HEK293 (cell line): ENCODE data around the gene LDHD.
A peak's percentile ranks its signal among the peaks of the same experiment; 100 is the strongest.

ENCODE experiments used
- CTCF ChIA-PET: fragments of 350-600 bp; formaldehyde crosslinking; extraction: SDS; loops from one replicate; lab custom pipeline; 2021; ENCODE audit warnings: antibody characterized with exemption; lab: Yijun Ruan, JAX
- POLR2A ChIA-PET: fragments of 300-600 bp; formaldehyde crosslinking; extraction: SDS; loops from one replicate; lab custom pipeline; 2020; ENCODE audit warnings: antibody characterized with exemption, inconsistent platforms; lab: Yijun Ruan, JAX
- H3K27ac ChIP-seq: fragments of 200-500 bp; sonication (Bioruptor generic); 2 replicates; pipeline ENCODE4 v1.5.1; 2014; ENCODE audit warnings: low read depth, low read length, control low read depth, inconsistent platforms; ENCODE audit errors: extremely low read depth
- H3K36me3 ChIP-seq, 2 experiments: fragments of 200-500 bp in 1 of 2; sonication (Bioruptor generic) in 1 of 2; 1 replicate in 1 of 2; 2 replicates in 1 of 2; pipeline ENCODE4 v1.5.1; 2014 to 2017; ENCODE audit warnings: inconsistent platforms in 2 of 2, low read length in 2 of 2; ENCODE audit not compliant: control insufficient read depth in 2 of 2, insufficient read depth in 1 of 2
- H3K4me1 ChIP-seq: fragments of 200-500 bp; sonication (Bioruptor generic); 2 replicates; pipeline ENCODE4 v1.5.1; 2014; ENCODE audit warnings: mild to moderate bottlenecking, low read length, inconsistent platforms; ENCODE audit not compliant: control insufficient read depth, insufficient read depth
- H3K4me3 ChIP-seq: 2 replicates; pipeline ENCODE4 v1.5.1; 2011; ENCODE audit warnings: low read depth, mild to moderate bottlenecking, control low read depth, low read length, moderate library complexity
- H3K9me3 ChIP-seq: fragments of 200-500 bp; sonication (Bioruptor generic); 2 replicates; pipeline ENCODE4 v1.5.1; 2014; ENCODE audit warnings: low read depth, low read length, inconsistent platforms; ENCODE audit not compliant: control insufficient read depth, insufficient read depth
- ATF2 ChIP-seq: fragments of 450-650 bp; formaldehyde crosslinking; IDR thresholded peaks from 2 replicates; pipeline ENCODE4 v1.5.1; 2016; ENCODE audit warnings: missing biosample characterization, missing genetic modification characterization, low read depth
- EGR2 ChIP-seq: fragments of 450-650 bp; formaldehyde crosslinking; IDR thresholded peaks from 2 replicates; pipeline ENCODE4 v1.5.1; 2016; ENCODE audit warnings: low read depth, missing biosample characterization, missing genetic modification characterization
- FEZF1 ChIP-seq: fragments of 450-650 bp; formaldehyde crosslinking; IDR thresholded peaks from 2 replicates; pipeline ENCODE4 v1.5.1; 2016; ENCODE audit warnings: missing biosample characterization, missing genetic modification characterization
- HOXC10 ChIP-seq: sonication (generic); formaldehyde crosslinking; IDR thresholded peaks from 2 replicates; pipeline ENCODE4 v1.8.1; 2023; ENCODE audit warnings: mild to moderate bottlenecking, missing genetic modification reagents
- KLF16 ChIP-seq: fragments of 450-650 bp; formaldehyde crosslinking; IDR thresholded peaks from 2 replicates; pipeline ENCODE4 v1.5.1; 2017; ENCODE audit warnings: missing biosample characterization, missing genetic modification characterization
- PRDM1 ChIP-seq: fragments of 450-650 bp; formaldehyde crosslinking; IDR thresholded peaks from 2 replicates; pipeline ENCODE4; 2016; ENCODE audit warnings: missing biosample characterization, missing genetic modification characterization
- PRDM4 ChIP-seq: fragments of 450-650 bp; formaldehyde crosslinking; IDR thresholded peaks from 2 replicates; pipeline ENCODE4 v1.5.1; 2017; ENCODE audit warnings: missing biosample characterization, missing genetic modification characterization
- YY1 ChIP-seq: fragments of 450-650 bp; formaldehyde crosslinking; IDR thresholded peaks from 2 replicates; pipeline ENCODE4 v1.5.1; 2018; ENCODE audit warnings: missing biosample characterization, missing genetic modification characterization
- ZFHX2 ChIP-seq: fragments of 450-650 bp; formaldehyde crosslinking; conservative IDR thresholded peaks from 2 replicates; pipeline ENCODE4 v1.5.1; 2016; ENCODE audit warnings: missing biosample characterization, missing genetic modification characterization
- ZNF138 ChIP-seq: fragments of 450-650 bp; formaldehyde crosslinking; IDR thresholded peaks from 2 replicates; pipeline ENCODE4 v1.5.1; 2016; ENCODE audit warnings: missing biosample characterization, missing genetic modification characterization, borderline replicate concordance
- ZNF19 ChIP-seq: fragments of 450-650 bp; formaldehyde crosslinking; IDR thresholded peaks from 2 replicates; pipeline ENCODE4; 2016; ENCODE audit warnings: missing biosample characterization, missing genetic modification characterization, low read depth
- ZNF394 ChIP-seq: fragments of 450-650 bp; formaldehyde crosslinking; IDR thresholded peaks from 2 replicates; pipeline ENCODE4 v1.5.1; 2016; ENCODE audit warnings: missing biosample characterization, missing genetic modification characterization, mild to moderate bottlenecking, moderate library complexity, borderline replicate concordance
- ZNF629 ChIP-seq: fragments of 450-650 bp; formaldehyde crosslinking; IDR thresholded peaks from 2 replicates; pipeline ENCODE4 v1.5.1; 2017; ENCODE audit warnings: missing biosample characterization, missing genetic modification characterization
- TF ChIP-seq, protein P1 (sequence below): fragments of 450-650 bp; IDR thresholded peaks from 2 replicates; pipeline ENCODE4 v1.5.1; 2018; ENCODE audit warnings: missing biosample characterization, mild to moderate bottlenecking, missing genetic modification characterization

LDHD gene

GRCh38 chr16:75070012-75070841 lies 46.4 kb downstream of the LDHD start:
- 0 out of 2 replicates have a peak, but pooled peaks have one; percentile 11 for TF ChIP-seq EGR2 (tag by site-specific recombination)
- TF ChIP-seq ZFHX2 (tag by site-specific recombination), result 0 out of 2 replicates have a peak, but pooled peaks have one; percentile 39
- no peak for TF ChIP-seq KLF16
- TF ChIP-seq ZNF629 (tag by site-specific recombination), result 0 out of 2 replicates have a peak, but pooled peaks have one; percentile 42
- no peak for TF ChIP-seq PRDM4 (tag by site-specific recombination)
- TF ChIP-seq ZNF138 (tag by site-specific recombination), result no peak
- TF ChIP-seq YY1 (tag by site-specific recombination), result no peak
- no peak for TF ChIP-seq PRDM1 (tag by site-specific recombination)
- TF ChIP-seq ZNF394 (tag by site-specific recombination), result no peak
- no peaks in the 10 kb centered on the region for H3K4me1 ChIP-seq
- ChIA-PET CTCF (no interaction called here), POLR2A (no interaction called here)
- no peaks in the 10 kb centered on the region for H3K9me3 ChIP-seq
- no peak overlapping the region for H3K27ac ChIP-seq
- H3K4me3 ChIP-seq, result no peak overlapping the region
- H3K36me3 ChIP-seq, result no peaks in the 10 kb centered on the region

GRCh38 chr16:75068085-75069031 lies 48.2 kb downstream of the LDHD start:
- Histone ChIP-seq H3K27ac (no peak overlapping the region), H3K4me1 (no peaks in the 10 kb centered on the region), H3K4me3 (no peak overlapping the region), H3K36me3 (no peaks in the 10 kb centered on the region), H3K9me3 (no peaks in the 10 kb centered on the region)
- TF ChIP-seq HOXC10 (no peak), ZFHX2 (tag by site-specific recombination) (no peak), FEZF1 (tag by site-specific recombination) (no peak), ATF2 (tag by site-specific recombination) (no peak), ZNF19 (tag by site-specific recombination) (no peak), ZNF394 (tag by site-specific recombination) (peak; percentile 60; the same call in 1 of the 2 replicates)
- TF ChIP-seq, protein P1, sequence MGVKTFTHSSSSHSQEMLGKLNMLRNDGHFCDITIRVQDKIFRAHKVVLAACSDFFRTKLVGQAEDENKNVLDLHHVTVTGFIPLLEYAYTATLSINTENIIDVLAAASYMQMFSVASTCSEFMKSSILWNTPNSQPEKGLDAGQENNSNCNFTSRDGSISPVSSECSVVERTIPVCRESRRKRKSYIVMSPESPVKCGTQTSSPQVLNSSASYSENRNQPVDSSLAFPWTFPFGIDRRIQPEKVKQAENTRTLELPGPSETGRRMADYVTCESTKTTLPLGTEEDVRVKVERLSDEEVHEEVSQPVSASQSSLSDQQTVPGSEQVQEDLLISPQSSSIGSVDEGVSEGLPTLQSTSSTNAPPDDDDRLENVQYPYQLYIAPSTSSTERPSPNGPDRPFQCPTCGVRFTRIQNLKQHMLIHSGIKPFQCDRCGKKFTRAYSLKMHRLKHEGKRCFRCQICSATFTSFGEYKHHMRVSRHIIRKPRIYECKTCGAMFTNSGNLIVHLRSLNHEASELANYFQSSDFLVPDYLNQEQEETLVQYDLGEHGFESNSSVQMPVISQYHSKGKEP (tag by site-specific recombination), result no peak
- ChIA-PET POLR2A (no interaction called here), CTCF (interaction anchor here (1.0 to 1.3 kb wide), 2 partner anchors 29 to 43 kb away, joined by 3 to 4 read pairs; no protein-coding TSS in a partner anchor)
